Subcutaneous adipose tissue (tissue), 4 donors: ENCODE data around the gene HLA-DPB1. TPM values are rescaled to one million over a fixed set of nuclear protein-coding genes. Genes with fewer than 3 reads are reported as not detected.

Experiments used
- CTCF ChIP-seq: fragments of 450-650 bp; IDR thresholded peaks from one replicate; pipeline ENCODE4 v1.5.1; 2016; ENCODE audit warnings: low read depth, mild to moderate bottlenecking, control low read depth, antibody characterized with exemption, moderate library complexity
- total RNA-seq, 4 donors: library from RNA; depleted of rRNA; stranded (reverse); fragments of >200 nt; gene quantifications; one replicate each; pipeline ENCODE4 v1.1.0, GENCODE V29; 2016

HLA-DPB1 gene
- total RNA-seq, 4 donors from 2014 or later: 43.9 to 256 (median 83.0) TPM

DNA sequence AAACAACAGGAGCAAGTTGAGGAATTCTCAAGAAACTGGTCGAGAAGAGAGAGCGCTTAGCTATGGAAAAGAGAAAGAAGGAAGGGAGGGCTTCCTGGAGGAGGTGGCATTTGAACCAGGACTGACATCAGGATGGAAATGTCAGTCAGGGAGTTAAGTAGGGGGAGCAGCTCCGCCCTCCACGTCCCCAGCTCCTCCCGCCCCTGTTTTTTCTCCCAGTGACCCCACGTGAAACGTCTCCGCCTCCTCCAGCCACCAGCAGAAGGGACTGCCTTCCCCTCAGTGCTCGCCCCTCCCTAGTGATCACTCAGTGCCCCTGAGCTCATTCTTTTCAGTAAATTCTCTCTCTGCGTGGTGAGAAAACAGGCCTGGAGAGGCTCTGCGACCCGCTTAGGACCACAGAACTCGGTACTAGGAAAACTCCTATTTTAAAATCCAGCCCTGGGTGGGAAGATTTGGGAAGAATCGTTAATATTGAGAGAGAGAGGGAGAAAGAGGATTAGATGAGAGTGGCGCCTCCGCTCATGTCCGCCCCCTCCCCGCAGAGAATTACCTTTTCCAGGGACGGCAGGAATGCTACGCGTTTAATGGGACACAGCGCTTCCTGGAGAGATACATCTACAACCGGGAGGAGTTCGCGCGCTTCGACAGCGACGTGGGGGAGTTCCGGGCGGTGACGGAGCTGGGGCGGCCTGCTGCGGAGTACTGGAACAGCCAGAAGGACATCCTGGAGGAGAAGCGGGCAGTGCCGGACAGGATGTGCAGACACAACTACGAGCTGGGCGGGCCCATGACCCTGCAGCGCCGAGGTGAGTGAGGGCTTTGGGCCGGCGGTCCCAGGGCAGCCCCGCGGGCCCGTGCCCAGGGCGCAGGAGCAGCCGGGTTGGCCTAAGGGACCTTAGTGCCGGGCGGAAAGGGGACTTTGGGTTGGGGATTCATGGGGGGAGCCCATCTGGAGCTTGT is 4.6 kb downstream of the HLA-DPB1 start:
- no peak for TF ChIP-seq CTCF

DNA sequence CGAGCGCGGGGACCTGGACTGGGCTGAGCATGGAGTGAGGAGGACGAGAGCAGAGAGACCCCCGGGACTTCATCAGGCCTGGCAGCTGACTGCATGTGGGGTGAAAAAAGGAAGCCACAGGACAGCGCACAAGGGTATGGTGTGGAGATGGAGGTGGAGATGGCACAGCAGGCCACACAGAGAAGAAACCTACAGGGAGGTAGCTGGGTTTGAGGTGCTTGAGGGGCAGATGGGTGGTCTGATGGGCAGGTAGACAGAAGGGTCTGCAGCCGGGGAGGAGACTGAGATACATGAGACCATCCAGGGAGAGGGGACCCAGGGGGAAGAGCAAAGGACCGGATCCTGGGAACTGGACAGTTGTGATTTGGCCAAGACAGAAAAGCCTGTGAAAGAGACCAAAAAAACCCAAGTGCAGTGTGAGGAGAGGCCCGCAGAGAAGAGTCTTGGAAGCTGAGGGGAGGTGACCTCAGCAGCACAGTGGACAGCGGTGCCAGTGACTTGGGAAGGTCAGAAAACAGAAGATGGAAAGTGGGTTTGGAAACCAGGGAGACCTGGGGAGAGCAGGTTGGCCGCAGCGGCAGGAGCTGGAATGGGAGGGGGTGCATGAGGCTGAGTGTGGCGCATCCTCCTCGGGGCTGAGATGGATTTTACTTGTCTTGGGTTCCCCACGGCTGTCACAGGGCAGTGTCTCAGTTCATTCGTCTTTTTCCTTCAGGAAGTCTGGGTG is 5.5 kb downstream of the HLA-DPB1 start:
- TF ChIP-seq CTCF: no peak

DNA sequence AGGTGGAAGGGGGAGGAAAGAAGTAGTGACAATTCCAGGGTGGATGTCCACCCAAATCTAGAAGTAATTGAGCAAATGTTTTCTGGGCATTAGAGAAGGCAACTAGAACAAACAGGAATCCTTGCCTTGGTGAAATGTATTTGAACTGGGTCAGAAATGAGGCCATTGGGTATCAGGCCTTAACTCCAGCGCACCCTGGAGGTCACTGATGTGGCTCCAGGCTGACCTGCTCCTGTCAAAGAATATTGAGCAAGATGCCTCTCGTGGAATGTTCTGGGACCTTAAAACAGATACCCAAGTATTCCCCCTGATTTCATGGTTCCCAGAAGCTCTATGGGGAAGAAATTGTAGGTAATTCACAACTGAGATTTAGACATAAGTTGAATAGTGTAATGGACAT is 6.9 kb downstream of the HLA-DPB1 start:
- TF ChIP-seq CTCF: no peak

DNA sequence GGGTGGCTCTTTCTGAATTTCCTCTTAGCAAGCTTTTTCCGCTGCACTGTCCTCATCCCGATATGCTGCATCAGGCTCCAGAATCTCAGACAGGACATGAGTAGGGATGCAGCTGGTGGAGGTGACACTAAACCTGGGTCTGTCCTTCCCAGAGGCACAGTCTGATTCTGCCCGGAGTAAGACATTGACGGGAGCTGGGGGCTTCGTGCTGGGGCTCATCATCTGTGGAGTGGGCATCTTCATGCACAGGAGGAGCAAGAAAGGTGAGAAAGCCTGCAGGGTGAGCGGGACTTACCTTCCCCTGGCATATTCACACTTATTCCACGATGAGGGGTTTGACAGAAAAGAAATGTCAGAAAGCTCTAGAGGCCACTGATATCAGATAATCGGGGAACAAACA is 9.8 kb downstream of the HLA-DPB1 start:
- TF ChIP-seq CTCF: no peak

DNA sequence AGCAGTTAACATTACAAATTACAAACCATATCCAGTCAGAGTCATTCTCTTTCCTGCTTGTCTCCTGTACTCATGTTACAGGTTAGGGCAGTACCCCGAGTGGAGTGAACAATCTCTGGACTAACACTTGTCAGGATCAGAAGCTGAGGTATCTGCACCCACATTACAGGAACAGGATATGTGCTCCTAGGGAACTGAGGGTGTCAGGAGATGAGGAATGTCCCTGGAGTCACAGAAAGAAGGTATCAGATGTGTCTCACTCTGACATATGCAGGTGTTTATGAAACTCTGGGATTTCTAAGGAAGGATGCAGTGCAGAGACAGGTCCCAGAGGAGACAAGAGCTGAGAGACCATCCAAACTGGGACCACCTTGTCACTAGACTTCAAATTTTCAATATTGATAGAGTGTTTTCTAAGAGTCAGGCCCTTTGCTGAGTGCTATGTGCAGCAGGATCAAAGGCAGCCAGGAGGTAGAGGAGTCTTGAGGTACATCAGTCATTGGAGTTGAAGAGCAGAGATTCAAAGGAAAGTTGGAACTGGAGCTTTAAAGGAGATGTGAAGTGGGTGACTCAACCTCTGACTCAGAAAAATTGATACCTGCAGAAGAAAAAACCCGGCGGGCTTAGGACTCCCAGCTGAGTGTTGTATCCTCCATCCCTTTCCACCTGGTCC is 12.6 kb downstream of the HLA-DPB1 start:
- TF ChIP-seq CTCF: no peak

- no peak for TF ChIP-seq CTCF
Observed at GRCh38 chr6:33088931-33089620, 13.3 kb downstream of the HLA-DPB1 start.
